GM18868 (cell line): ENCODE measurements around the gene MLC1.
"Not testable (repeated sequence)": the region's sequence is repeated elsewhere in the genome, so short reads cannot be mapped to it uniquely, and the experiment has no call there.

Source experiments
- ATAC-seq: cut with Tn5 transposase; IDR thresholded peaks from one replicate; pipeline ENCODE4 v1.9.1; 2021; ENCODE audit warnings: mild to moderate bottlenecking, moderate library complexity; ENCODE audit not compliant: unreplicated experiment

Gene MLC1

GRCh38 chr22:50104141-50104544, 18.9 kb upstream of the MLC1 start:
- ATAC-seq = no peak

- ATAC-seq = no peak
Observed at GRCh38 chr22:50102946-50103345, 17.7 kb upstream of the MLC1 start.

GRCh38 chr22:50101870-50102565, 16.8 kb upstream of the MLC1 start:
- ATAC-seq = no peak

GRCh38 chr22:50098052-50098451, 12.8 kb upstream of the MLC1 start:
- no peak for ATAC-seq

- ATAC-seq = no peak
Observed at GRCh38 chr22:50092342-50092741, 7.1 kb upstream of the MLC1 start.

GRCh38 chr22:50091092-50091768, 6.0 kb upstream of the MLC1 start:
- no peak for ATAC-seq

GRCh38 chr22:50090412-50090714, 5.1 kb upstream of the MLC1 start:
- ATAC-seq = no peak

- ATAC-seq = no peak
Observed at GRCh38 chr22:50089682-50090411, 4.6 kb upstream of the MLC1 start, which contains the start of gene MOV10L1. Gene MOV10L1 (plus strand): TSS chr22:50090006. CDS start chr22:50090089, 83 bp downstream.

- no peak for ATAC-seq
Observed at GRCh38 chr22:50089231-50089630, 4.0 kb upstream of the MLC1 start.

- no peak for ATAC-seq
Observed at GRCh38 chr22:50088096-50088495, 2.9 kb upstream of the MLC1 start.

- no peak for ATAC-seq
Observed at GRCh38 chr22:50087646-50088045, 2.4 kb upstream of the MLC1 start.

- not testable (repeated sequence) for ATAC-seq
Observed at GRCh38 chr22:50086975-50087374, 1.7 kb upstream of the MLC1 start.

GRCh38 chr22:50086526-50086925, 1.3 kb upstream of the MLC1 start:
- no peak for ATAC-seq

GRCh38 chr22:50084614-50085021, 608 bp downstream of the MLC1 start:
- ATAC-seq = no peak

GRCh38 chr22:50084080-50084477, 1.1 kb downstream of the MLC1 start:
- no peak for ATAC-seq

- ATAC-seq = no peak
Observed at GRCh38 chr22:50083462-50084079, 1.7 kb downstream of the MLC1 start.

GRCh38 chr22:50082961-50083461, 2.2 kb downstream of the MLC1 start:
- no peak for ATAC-seq

- no peak for ATAC-seq
Observed at GRCh38 chr22:50082197-50082715, 3.0 kb downstream of the MLC1 start.

- ATAC-seq = no peak
Observed at GRCh38 chr22:50081426-50082196, 3.6 kb downstream of the MLC1 start.

- ATAC-seq = no peak
Observed at GRCh38 chr22:50080077-50080465, 5.2 kb downstream of the MLC1 start.
